CD4-positive, alpha-beta T cell treated with Interleukin-2 at 100 ng/mL for 4 hours (primary cell): ENCODE results near the gene CDC14B.
A peak's percentile ranks its signal among the peaks of the same experiment; 100 is the strongest.
"Not testable (repeated sequence)": the region's sequence is repeated elsewhere in the genome, so short reads cannot be mapped to it uniquely, and the experiment has no call there.

Experiments used
- DNase-seq: peaks from one replicate; pipeline ENCODE4 v3.0.0-alpha.2; 2020; ENCODE audit warnings: low spot score

Gene CDC14B

DNA sequence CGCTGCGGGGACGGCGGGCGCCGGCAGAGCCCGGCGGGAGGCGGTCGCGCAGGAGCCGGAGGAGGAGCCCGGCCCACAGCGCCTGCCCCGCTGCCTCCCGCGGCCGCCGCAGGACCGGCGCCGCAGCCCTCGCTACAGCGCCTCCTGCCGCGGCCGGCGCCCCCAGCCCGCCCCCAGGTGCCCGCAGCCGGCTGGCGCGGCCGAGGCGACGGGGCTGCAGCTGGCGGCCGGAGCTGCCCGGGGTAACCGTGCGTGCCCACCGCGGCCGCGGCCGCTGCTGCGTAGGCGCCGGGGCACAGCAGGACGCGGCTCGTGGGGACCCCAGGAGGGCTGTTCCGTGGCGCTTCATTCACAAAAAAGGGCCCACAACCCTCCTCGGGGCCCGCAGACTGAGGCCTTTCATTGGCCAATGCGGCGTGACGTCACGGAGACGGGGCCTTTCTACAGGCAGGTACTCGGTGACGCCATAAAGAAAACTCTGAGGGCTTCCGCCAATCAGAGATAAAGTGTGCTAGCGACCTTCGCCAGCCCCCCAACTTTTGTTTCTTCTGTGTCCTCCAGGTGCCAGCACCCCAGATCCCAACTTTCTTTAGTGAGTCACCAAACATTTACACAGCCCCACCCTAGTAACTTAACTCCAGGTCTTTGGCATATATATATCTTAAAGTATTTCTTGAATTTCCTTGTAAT, at the start of gene CDC14B:
CDC14B (minus strand) TSS at position 353 of the 690 bp plus-strand sequence. CDS start 465 bp downstream, outside the sequence.
- DNase-seq = peak; percentile 69

- no peak for DNase-seq
These were observed 49.4 kb upstream of the CDC14B start for GRCh38 chr9:96668868-96669534.

GRCh38 chr9:96667363-96667728, 47.7 kb upstream of the CDC14B start:
- no peak for DNase-seq

- DNase-seq = peak; percentile 61
These were observed 47.2 kb upstream of the CDC14B start for GRCh38 chr9:96666653-96667362.

DNA sequence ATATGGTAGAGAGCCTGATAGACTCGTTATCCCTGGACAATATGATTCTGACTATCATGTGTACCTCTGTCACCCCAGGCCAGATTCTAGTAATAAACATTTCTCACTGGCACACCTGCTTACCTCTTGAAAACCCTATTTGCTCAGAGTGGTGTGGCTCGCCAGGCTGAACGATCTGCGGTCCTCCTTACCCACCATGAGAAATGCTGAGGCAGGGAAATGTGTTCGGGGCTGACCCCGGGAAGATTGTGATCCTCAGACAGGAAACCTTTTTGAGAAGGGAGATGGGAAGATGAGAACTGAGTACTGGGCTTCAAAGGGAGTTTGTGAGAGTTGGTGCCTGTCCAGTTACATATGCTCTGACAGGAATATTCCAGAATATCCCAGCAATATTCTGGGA, 46.1 kb upstream of the CDC14B start:
- no peak for DNase-seq

GRCh38 chr9:96663506-96664120, 44.0 kb upstream of the CDC14B start:
- no peak for DNase-seq

DNA sequence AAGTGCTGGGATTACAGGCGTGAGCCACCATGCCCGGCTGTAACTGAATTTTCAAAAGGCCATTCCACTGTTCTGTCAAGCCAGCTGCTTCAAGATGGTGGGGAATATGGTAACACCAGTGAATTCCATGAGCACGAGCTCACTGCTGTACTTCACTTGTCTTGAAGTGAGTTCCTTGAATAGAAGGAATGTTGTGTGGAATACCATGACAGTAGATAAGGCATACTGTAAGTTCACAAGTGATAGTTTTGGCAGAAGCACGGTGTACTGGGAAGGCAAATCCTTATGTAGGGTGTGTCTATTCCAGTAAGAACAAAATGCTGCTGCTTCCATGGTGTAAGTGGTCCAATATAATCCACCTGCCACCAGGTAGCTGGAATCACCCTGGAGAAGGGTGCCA, 42.1 kb upstream of the CDC14B start:
- no peak for DNase-seq

- DNase-seq = no peak
These were observed 41.1 kb upstream of the CDC14B start for GRCh38 chr9:96660692-96661248.

DNA sequence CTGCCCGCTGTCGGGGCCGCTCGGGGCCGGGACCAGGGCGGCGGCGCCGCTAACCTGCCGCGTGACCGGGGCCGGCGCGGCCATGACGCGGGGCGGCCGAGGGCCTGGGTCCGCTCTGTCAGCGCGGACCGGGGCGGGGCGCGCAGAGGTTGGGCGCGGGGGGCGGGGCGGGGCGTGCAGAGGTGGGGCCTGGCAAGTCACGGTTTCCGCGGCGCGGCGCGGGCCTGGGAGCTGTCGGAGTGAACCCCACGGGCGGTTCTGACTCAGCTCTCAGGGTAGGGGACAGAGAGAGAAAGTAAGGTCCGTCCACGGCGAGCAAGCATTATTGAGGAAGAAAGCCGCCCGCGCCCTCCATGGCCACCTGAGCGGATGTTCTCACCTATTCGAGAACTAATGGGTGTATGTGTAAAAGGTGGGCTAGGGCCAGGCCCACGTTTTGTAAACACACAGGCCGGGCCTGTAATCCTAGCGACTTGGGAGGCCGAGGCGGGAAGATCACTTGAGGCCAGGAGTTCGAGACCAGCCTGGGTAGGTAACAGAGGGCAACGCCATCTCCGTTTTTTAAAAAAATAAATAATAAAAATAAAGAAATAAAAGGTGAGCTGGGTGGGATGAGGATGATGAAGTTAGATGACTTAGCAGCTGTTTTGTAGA, 35.7 kb upstream of the CDC14B start, which contains the start of gene PRXL2C:
PRXL2C (minus strand) TSS at position 120 of the 654 bp plus-strand sequence; CDS start at position 84, 36 bp downstream.
- peak; percentile 86 for DNase-seq

DNA sequence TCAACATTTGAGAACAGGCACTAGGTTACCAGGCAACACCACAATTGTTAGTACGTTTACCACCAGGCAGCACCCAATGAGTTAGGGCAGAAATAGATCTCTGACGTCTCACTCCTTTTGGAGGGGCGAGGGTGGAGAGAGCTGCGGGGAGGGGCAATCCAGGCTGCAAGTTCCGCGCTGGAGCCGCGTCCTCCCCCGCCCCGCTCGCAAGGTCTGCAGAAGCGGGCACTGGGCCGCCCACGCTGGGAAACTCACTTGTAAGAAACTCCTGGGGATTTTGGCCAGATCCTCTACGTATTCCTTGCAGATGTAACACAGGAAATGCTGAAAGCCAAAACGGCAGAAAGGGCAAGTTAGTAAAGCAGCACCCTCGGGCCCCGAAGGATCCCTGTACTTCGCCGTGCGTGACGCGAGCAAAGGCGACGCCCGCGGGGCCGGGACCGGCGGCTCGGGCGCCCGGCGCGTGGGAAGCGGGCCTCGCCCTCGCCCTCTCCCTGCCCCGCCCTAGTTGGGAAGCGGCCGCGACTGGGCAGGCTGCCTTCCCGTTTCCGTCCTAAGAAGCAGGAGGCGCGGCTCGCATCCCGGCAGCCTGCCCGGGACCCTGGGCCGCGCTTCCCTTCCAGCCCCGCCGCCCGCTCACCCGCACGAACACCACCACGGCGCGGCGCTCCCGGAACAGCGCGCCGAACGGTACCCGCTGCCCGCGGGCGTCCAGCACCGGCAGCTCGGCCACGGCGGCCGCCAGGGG, 35.0 kb upstream of the CDC14B start:
- DNase-seq = peak; percentile 87

GRCh38 chr9:96651626-96652025, 32.0 kb upstream of the CDC14B start:
- DNase-seq = peak; percentile 20

DNA sequence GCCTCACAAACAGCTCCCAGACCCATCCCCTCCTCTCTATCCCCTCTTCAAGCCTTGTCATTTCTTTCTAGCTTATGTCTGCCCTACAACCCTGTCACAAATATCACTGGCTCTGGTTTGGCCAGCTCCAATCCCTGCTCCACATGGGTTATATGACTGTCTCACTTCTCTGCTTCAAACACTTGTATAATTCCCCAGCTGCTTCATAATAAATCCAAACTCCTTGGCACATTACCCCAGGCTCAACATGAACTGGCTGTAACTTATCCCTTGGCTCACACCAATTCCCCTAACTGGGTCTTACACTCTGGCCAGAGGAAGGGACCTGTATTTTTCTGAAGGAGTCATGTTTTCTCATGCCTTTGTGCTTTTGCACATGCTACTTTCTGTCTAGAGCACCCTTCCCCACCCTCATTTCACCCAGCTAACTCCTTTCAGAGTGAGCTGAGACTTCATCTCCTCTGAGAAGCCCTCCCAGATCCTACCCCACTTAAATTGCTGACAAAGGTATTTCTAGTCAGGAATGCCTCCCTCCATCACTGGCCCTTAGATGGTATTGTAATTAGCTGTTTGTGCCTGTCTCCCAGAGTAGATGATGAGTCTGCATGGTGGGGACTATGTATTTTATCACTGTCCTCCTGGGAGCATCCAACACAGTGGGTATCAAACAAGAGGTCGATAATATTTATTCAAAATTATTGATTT, 30.1 kb upstream of the CDC14B start:
- no peak for DNase-seq

DNA sequence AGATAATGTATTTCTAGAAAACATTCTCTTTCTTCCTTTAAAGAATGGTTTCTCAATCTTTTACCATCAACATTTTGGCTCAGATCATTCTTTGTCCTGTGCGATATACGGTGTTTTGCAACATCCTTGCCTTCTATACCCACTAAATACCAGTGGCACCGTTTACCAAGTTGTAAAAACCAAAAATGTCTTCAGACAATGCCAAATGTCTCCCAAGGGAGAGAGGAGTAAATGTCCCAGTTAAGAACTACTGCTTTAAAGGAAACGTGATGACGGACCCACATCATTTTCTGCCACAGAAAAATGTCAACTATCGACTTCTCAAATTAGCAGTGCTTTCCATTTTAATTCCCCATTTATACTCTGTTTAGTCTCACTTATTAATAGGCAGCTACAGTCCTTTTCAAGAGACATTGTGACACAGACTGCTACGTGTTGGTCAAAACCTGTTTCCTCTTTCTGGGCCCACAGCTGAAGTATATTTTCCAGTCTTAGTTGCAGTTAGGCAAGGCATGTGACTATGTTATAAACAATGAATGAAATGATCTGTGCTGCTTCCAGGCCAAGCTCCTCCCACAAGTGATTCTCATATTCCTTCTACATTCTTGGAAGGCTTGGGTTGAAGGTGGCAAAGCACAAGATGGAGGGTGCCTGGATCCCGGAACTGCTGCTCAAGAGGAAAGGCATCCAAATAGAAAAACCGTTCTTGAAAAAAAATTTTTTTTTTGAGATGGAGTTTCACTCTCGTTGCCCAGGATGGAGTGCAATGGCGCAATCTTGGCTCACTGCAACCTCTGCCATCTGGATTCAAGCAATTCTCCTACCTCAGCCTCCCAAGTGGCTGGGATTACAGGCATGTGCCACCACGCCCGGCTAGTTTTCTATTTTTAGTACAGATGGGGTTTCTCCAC, 26.7 kb upstream of the CDC14B start:
- DNase-seq = no peak

- DNase-seq = no peak
These were observed 24.5 kb upstream of the CDC14B start for GRCh38 chr9:96644137-96644536.

- DNase-seq = no peak
These were observed 21.9 kb upstream of the CDC14B start for GRCh38 chr9:96641514-96641913.

GRCh38 chr9:96638606-96639364, 19.1 kb upstream of the CDC14B start:
- DNase-seq = no peak

GRCh38 chr9:96636368-96636767, 16.7 kb upstream of the CDC14B start:
- DNase-seq = no peak

GRCh38 chr9:96633579-96633978, 13.9 kb upstream of the CDC14B start:
- not testable (repeated sequence) for DNase-seq
